Skeletal muscle tissue (tissue), 4 donors: Measurements from ENCODE around the gene PRR7. TPM values are rescaled to one million over a fixed set of nuclear protein-coding genes. Genes with fewer than 3 reads are reported as not detected.
A peak's percentile ranks its signal among the peaks of the same experiment; 100 is the strongest.

ENCODE experiments used
- H3K27ac ChIP-seq: one replicate; pipeline ENCODE4 v1.7.0; 2013; ENCODE audit warnings: mild to moderate bottlenecking, low read depth, low read length, inconsistent platforms
- H3K27me3 ChIP-seq, 3 donors: one replicate each; pipeline ENCODE4 v1.7.0; 2013; ENCODE audit warnings: low read length in 3 of 3; ENCODE audit not compliant: control insufficient read depth in 3 of 3, insufficient read depth in 3 of 3
- H3K36me3 ChIP-seq, 3 donors: one replicate each; pipeline ENCODE4 v1.7.0; 2013; ENCODE audit warnings: low read length in 3 of 3; ENCODE audit not compliant: control insufficient read depth in 3 of 3, insufficient read depth in 3 of 3
- H3K4me1 ChIP-seq, 3 donors: one replicate each; pipeline ENCODE4 v1.7.0; 2013; ENCODE audit warnings: low read length in 3 of 3, mild to moderate bottlenecking in 3 of 3; ENCODE audit not compliant: control insufficient read depth in 3 of 3, insufficient read depth in 3 of 3
- H3K4me3 ChIP-seq, 3 donors: one replicate each; pipeline ENCODE4 v1.7.0; 2013; ENCODE audit warnings: low read length in 3 of 3
- H3K9ac ChIP-seq, 3 donors: one replicate each; pipeline ENCODE4 v1.7.0; 2013; ENCODE audit warnings: low read length in 3 of 3, mild to moderate bottlenecking in 3 of 3, moderate library complexity in 2 of 3, low read depth in 1 of 3
- H3K9me3 ChIP-seq, 3 donors: one replicate each; pipeline ENCODE4 v1.7.0; 2013; ENCODE audit warnings: low read length in 3 of 3; ENCODE audit not compliant: control insufficient read depth in 3 of 3
- total RNA-seq: library from RNA; depleted of rRNA; stranded (reverse); fragments of >200 nt; gene quantifications from one replicate; pipeline ENCODE4 v1.2.3, GENCODE V29; 2014
- donor health status: Osteomylitis.

Gene PRR7
- total RNA-seq, 1 donor from 2014 or later: 0.52 TPM

- H3K9me3 ChIP-seq: no peaks in the 10 kb centered on the region
- H3K36me3 ChIP-seq: peaks cover 5 to 7% (median 6%) of the 10 kb centered on the region in 3 donors
- H3K27ac ChIP-seq: no peak overlapping the region
- H3K27me3 ChIP-seq: peaks cover 4 to 20% (median 17%) of the 10 kb centered on the region in 3 donors
- peaks cover 14 to 23% (median 16%) of the 10 kb centered on the region in 3 donors for H3K4me1 ChIP-seq
- H3K9ac ChIP-seq: no peak overlapping the region
- H3K4me3 ChIP-seq: no peak overlapping the region
Observed at GRCh38 chr5:177445052-177445916, 1.3 kb upstream of the PRR7 start.

DNA sequence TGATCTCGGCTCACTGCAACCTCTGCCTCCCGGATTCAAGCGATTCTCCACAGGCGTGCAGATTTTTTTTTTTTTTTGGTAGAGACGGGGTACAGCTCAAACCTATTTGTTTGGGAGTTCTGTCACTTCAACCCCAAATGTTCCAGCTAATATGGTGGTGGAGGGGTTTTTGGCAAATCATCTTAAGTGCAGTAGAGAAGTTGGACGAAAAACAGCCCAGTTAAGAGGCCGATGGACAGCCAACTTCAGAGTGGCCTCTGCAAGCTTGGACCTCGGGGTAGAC, 756 bp upstream of the PRR7 start:
- Histone ChIP-seq H3K9me3 (no peaks in the 10 kb centered on the region), H3K4me3 (peak overlapping the region; percentile 65 to 78 (median 71)), H3K36me3 (peaks cover under 1 to 3% (median under 1%) of the 10 kb centered on the region in 3 donors), H3K27me3 (peaks cover 4 to 26% (median 22%) of the 10 kb centered on the region in 3 donors), H3K27ac (no peak overlapping the region), H3K9ac (peak overlapping the region; percentile 53 to 79 (median 68)), H3K4me1 (peaks cover 14 to 23% (median 16%) of the 10 kb centered on the region in 3 donors)

DNA sequence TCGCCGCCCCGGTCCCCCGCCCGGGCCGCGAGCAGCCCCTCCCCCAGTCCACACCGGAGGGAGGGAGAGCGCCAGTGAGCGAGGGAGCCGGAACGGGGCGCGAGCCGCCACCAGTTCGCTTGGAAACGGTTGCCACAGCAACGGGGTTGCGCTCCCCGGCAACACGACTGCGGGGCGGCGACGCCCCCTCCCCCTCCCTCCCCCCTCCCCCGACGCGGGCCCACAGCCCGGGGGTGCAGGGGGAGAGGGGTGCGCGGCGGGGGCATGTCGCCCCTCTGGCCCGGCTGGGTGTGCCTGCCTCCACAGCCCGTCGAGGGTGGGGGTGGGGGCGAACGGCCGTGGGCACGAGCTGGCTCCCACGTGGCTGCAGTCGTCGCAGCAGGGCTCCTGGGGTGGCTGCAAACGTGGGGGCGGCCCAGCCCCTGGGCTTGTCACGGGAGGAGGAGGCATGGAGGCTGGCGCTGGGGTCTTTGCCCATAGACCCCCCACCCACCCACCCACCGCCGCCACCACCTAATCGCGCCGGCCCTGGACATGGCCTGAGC, 524 bp downstream of the PRR7 start:
- peaks cover 14 to 23% (median 16%) of the 10 kb centered on the region in 3 donors for H3K4me1 ChIP-seq
- peak overlapping the region in 1 of 3 donors; percentile 79 for H3K9ac ChIP-seq
- no peak overlapping the region for H3K27ac ChIP-seq
- peaks cover 0 to under 1% (median 0%) of the 10 kb centered on the region in 3 donors for H3K36me3 ChIP-seq
- no peaks in the 10 kb centered on the region for H3K9me3 ChIP-seq
- peak overlapping the region in 2 of 3 donors; percentile 71 to 78 for H3K4me3 ChIP-seq
- peaks cover 4 to 34% (median 31%) of the 10 kb centered on the region in 3 donors for H3K27me3 ChIP-seq

DNA sequence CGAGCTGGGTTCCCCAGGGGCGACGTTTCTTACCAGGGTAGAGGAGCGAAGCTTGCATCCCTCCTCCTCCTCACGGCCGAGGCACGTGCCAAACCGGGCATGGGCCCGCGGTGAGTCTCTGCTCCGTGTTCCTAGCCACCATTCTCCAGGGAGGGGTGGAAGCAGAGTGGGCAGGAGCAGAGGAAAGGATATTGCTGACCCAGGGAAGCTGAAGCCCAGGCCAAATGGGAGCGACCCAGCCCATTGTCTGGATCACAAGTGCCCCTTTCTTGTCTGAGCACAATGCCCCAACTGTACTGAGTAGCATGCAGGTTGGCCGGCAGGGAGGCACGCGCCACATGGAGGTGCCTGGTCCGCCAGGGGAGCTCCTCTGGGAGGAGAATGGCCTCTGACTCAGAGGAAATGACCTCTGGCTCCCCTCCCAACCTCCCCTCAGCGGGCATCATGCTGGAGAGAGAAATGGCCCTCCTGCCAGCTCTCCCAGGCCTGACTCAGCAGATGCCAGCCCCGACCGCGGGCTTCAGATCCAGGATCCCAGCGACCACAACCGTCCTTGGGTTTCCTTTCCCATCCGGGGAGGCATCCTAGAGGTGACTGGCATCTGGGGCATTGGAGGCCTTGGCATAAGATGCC, 1.1 kb downstream of the PRR7 start:
- no peak overlapping the region for H3K27ac ChIP-seq

DNA sequence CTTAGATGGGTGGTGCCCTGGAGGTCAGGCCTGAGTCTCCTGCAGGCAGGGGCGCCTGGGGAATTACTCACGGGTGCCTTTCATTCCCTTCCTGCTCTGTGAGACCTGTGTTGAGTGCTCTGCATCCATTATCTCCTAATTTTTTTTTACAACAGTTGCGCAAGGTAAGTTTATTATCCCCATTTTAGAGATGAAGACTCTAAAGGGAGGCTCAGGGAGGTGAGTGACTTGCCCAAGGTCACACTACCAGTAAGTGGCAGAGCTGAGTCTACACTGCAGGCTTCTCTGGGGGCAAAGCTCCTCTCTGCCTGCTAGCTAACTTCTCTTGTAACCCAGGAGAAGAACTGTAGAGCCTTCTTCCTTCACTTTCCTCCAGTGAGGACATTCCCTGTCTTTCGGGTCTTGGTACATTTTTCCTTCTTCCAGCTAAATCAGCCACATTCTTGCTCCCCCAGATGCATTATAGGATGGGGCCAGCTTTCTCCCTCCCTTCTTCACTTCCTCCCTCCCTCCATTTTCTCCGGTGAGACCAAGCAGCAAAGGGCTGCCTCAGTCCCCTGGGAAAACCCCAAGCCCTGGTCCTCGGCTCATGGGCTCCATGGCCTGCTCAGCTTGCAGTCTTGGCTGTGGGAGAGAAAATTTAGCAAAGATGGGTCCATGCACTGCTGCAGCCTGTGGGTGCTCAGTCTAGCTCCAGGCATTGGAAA, 1.8 kb downstream of the PRR7 start:
- H3K27me3 ChIP-seq: peaks cover 4 to 43% (median 42%) of the 10 kb centered on the region in 3 donors
- no peak overlapping the region for H3K4me3 ChIP-seq
- no peaks in the 10 kb centered on the region for H3K9me3 ChIP-seq
- H3K36me3 ChIP-seq: no peaks in the 10 kb centered on the region
- H3K9ac ChIP-seq: no peak overlapping the region
- H3K4me1 ChIP-seq: peaks cover 14 to 23% (median 18%) of the 10 kb centered on the region in 3 donors
- H3K27ac ChIP-seq: no peak overlapping the region

More for the DNA sequence above, 1.1 kb downstream of the PRR7 start:
- Histone ChIP-seq H3K4me1 (peaks cover 14 to 23% (median 16%) of the 10 kb centered on the region in 3 donors), H3K36me3 (no peaks in the 10 kb centered on the region), H3K9ac (peak overlapping the region in 1 of 3 donors; percentile 68), H3K27me3 (peaks cover 4 to 40% (median 36%) of the 10 kb centered on the region in 3 donors), H3K9me3 (no peaks in the 10 kb centered on the region), H3K4me3 (peak overlapping the region in 1 of 3 donors; percentile 41)

DNA sequence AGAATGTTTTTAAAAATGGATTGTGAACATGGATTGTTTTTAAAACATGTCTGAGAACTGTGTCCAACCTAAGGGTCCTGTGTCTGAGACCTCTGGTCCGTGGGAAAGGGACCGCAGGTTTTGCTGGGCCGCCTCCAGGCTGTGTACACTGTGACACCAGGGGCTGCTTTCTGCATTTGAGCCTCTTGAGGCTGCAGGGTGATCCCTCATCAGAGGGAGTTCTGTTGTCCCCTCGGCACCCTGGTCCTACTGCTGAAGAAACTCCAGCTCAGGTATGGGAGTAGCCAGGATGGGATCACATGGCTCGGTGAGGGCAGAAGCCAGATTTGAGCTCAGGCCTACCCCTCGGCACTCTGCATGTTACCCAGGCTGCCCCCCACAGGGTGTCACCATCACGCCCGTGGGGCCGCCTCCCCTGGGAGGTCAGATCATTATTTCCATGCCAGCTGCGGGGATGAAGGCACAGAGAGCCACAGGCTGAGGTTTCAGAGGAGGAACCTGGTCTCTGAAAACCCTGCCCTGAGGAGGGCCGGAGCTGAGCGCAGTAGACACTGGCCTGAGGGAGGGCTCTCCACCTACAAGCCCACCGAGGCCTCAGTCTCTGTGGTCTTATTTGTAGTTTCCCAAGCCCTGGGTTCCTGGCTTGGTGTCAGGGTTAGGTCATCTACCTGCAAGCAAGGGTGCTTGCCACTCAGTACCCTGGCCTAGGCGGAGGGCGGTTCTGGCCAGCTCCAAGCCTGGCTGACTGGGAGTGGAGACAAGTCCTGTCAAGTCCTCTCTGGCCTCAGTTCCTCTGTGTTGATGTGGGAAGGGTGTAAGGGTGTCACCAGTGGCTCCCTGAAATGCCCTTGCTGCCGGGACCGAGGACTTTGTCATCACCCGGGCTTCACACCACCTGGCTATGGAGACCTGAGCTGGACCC, 2.8 kb downstream of the PRR7 start:
- Histone ChIP-seq H3K4me1 (peaks cover 22 to 30% (median 25%) of the 10 kb centered on the region in 3 donors), H3K27ac (no peak overlapping the region), H3K4me3 (no peak overlapping the region), H3K27me3 (peaks cover 4 to 48% (median 43%) of the 10 kb centered on the region in 3 donors), H3K36me3 (no peaks in the 10 kb centered on the region), H3K9me3 (no peaks in the 10 kb centered on the region), H3K9ac (no peak overlapping the region)

GRCh38 chr5:177450667-177451424, 4.2 kb downstream of the PRR7 start:
- H3K27me3 ChIP-seq: peaks cover 4 to 48% (median 43%) of the 10 kb centered on the region in 3 donors
- no peaks in the 10 kb centered on the region for H3K36me3 ChIP-seq
- peaks cover 27 to 40% (median 31%) of the 10 kb centered on the region in 3 donors for H3K4me1 ChIP-seq
- no peak overlapping the region for H3K27ac ChIP-seq
- H3K9me3 ChIP-seq: no peaks in the 10 kb centered on the region
- H3K9ac ChIP-seq: no peak overlapping the region
- H3K4me3 ChIP-seq: no peak overlapping the region

DNA sequence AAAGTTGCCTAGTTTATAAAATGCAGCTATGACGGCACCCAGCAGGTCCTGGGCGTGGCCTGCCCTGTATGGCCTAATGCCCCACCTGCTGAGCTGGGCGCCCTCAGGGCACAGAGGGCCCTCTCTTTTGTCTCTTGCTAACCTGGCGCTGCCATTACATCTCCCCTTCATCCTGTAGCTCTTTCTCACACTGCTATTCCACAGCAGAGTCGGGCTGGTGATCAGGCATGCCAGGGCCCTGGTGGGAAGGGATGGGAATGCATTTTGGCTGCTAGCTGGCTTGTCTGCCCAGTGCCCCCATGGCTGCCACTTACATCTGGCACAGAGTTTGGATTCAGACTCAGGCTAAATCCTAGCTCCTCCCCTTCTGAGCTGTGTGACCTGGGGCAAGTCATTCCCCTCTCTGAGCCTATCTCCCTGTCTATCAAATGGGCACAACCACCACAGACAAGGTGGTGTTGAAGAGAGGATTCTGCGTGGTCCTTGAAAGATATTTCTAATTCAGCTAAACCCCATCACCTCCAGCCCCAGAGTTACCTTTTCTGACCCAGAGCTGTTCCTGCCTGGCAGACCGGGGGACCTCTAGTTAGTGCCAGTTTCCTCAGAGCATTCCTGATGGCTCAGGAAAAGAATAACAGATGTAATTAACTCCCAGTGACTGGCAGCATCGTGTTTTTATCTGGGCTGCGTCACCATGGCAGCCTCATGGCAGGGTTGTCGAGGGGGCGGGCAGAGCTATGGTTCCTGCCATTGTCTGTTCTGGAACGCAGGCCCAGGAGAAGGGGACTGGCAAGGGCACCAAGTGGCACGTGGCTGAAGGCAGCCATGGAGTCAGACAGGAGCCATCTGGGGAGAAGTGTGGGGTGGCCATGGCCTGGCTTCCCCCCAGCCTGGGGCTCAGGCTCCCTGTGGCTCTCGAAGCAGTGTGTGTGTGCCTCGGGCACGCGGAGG, 6.3 kb downstream of the PRR7 start:
- Histone ChIP-seq H3K4me1 (peaks cover 25 to 40% (median 28%) of the 10 kb centered on the region in 3 donors), H3K9ac (peak overlapping the region in 1 of 3 donors; percentile 8), H3K9me3 (no peaks in the 10 kb centered on the region), H3K36me3 (no peaks in the 10 kb centered on the region), H3K27me3 (peaks cover 0 to 45% (median 34%) of the 10 kb centered on the region in 3 donors), H3K27ac (no peak overlapping the region), H3K4me3 (no peak overlapping the region)
